H1 (cell line): ENCODE measurements around the gene GRK6. TPM values are rescaled to one million over a fixed set of nuclear protein-coding genes. Genes with fewer than 3 reads are reported as not detected.
A peak's percentile ranks its signal among the peaks of the same experiment; 100 is the strongest.

Experiments used
- CBX8 ChIP-seq: fragments of 300-800, 300-1000 bp; sonication (generic); IDR thresholded peaks from 2 replicates; pipeline ENCODE4 v1.7.1; 2016; ENCODE audit warnings: low read depth, low read length, borderline replicate concordance
- CHD7 ChIP-seq: fragments of 300-600 bp; sonication (generic); IDR thresholded peaks from 2 replicates; pipeline ENCODE4 v1.7.1; 2012; ENCODE audit warnings: low read length, moderate library complexity, mild to moderate bottlenecking, inconsistent platforms; ENCODE audit not compliant: insufficient replicate concordance
- HDAC2 ChIP-seq, 2 experiments: fragments of 300-600 bp in 1 of 2; sonication (generic) in 1 of 2; IDR thresholded peaks; 2 replicates each; pipeline ENCODE4 v1.6.1; 2011 to 2012; ENCODE audit warnings: low read depth in 2 of 2, low read length in 2 of 2, mild to moderate bottlenecking in 2 of 2, moderate library complexity in 2 of 2, borderline replicate concordance in 1 of 2, inconsistent platforms in 1 of 2
- MAFK ChIP-seq: IDR thresholded peaks from 2 replicates; pipeline ENCODE4 v1.6.1; 2012; ENCODE audit warnings: low read depth, mild to moderate bottlenecking, improper control_type of control experiment, low read length
- PHF8 ChIP-seq: fragments of 200-600 bp; sonication (generic); conservative IDR thresholded peaks from 2 replicates; pipeline ENCODE4 v1.7.1; 2012; ENCODE audit warnings: low read depth, mild to moderate bottlenecking, inconsistent platforms, low read length, moderate library complexity
- POLR2A ChIP-seq, 2 experiments: IDR thresholded peaks; 1 replicate in 1 of 2; 2 replicates in 1 of 2; pipeline ENCODE4 v1.6.1; 2011; ENCODE audit warnings: low read depth in 2 of 2, low read length in 2 of 2, mild to moderate bottlenecking in 2 of 2; ENCODE audit errors: control extremely low read depth in 1 of 2
- RAD21 ChIP-seq, 2 experiments: IDR thresholded peaks in 1 of 2; conservative IDR thresholded peaks in 1 of 2; 2 replicates each; pipeline ENCODE4 v1.6.1; 2011; ENCODE audit warnings: low read depth in 2 of 2, low read length in 2 of 2, improper control_type of control experiment in 1 of 2, inconsistent platforms in 1 of 2, mild to moderate bottlenecking in 1 of 2, moderate library complexity in 1 of 2
- RXRA ChIP-seq: IDR thresholded peaks from 2 replicates; pipeline ENCODE4 v1.6.1; 2011; ENCODE audit warnings: low read depth, mild to moderate bottlenecking, low read length, moderate library complexity; ENCODE audit not compliant: insufficient read depth
- TAF1 ChIP-seq: IDR thresholded peaks from 2 replicates; pipeline ENCODE4 v1.6.1; 2011; ENCODE audit warnings: mild to moderate bottlenecking, low read depth, low read length
- YY1 ChIP-seq: IDR thresholded peaks from 2 replicates; pipeline ENCODE4 v1.6.1; 2011; ENCODE audit warnings: low read depth, mild to moderate bottlenecking, low read length
- polyA plus RNA-seq, 7 experiments: library from polyadenylated mRNA; depleted of rRNA in 3 of 7; stranded (reverse) in 5 of 7; unstranded in 2 of 7; fragments of >200 nt in 5 of 7; fragments of 200-250 nt in 2 of 7; gene quantifications; 1 replicate in 5 of 7; 2 replicates in 1 of 7; 4 replicates in 1 of 7; pipeline versions ENCODE4 v1.2.1 to v1.2.3, GENCODE V29; 2011 to 2013; ENCODE audit warnings: missing spikeins in 2 of 7, mixed read lengths in 2 of 7
- total RNA-seq: library from RNA; stranded (reverse); fragmentation: NEBNext Ultra II Directional; extraction: Animal tissue kit (Norgen Biotek cat#: 25700); gene quantifications from 2 replicates; pipeline ENCODE4 v1.2.1, GENCODE V29; 2021

Gene GRK6
- total and polyA plus RNA-seq, 2 of the 8 experiments (the other 6 are each of a cell fraction or from before 2014, with no cell fraction given): 31.8 to 57.8 TPM

DNA sequence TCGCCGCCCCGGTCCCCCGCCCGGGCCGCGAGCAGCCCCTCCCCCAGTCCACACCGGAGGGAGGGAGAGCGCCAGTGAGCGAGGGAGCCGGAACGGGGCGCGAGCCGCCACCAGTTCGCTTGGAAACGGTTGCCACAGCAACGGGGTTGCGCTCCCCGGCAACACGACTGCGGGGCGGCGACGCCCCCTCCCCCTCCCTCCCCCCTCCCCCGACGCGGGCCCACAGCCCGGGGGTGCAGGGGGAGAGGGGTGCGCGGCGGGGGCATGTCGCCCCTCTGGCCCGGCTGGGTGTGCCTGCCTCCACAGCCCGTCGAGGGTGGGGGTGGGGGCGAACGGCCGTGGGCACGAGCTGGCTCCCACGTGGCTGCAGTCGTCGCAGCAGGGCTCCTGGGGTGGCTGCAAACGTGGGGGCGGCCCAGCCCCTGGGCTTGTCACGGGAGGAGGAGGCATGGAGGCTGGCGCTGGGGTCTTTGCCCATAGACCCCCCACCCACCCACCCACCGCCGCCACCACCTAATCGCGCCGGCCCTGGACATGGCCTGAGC is 20.7 kb downstream of the GRK6 start (continued):
- no peak for TF ChIP-seq CHD7
- TF ChIP-seq RXRA: no peak
- no peak for TF ChIP-seq CBX8
- no peak for TF ChIP-seq POLR2A (IDR thresholded peaks at IDR 0.05; ENCODE audit: control extremely low read depth in 1 of 2, low read depth in 2 of 2, low read length in 2 of 2)
- no peak for TF ChIP-seq TAF1
- TF ChIP-seq YY1: no peak
- no peak for TF ChIP-seq RAD21 (IDR thresholded peaks at IDR 0.05 in 1 of 2, conservative IDR thresholded peaks at IDR 0.05 in 1 of 2; ENCODE audit: low read depth in 2 of 2, low read length in 2 of 2)
- TF ChIP-seq MAFK: no peak
- no peak; the same call in 1 of the 2 replicates for TF ChIP-seq PHF8
- 0 out of 4 replicates have a peak, but pooled peaks of 1 of the 2 experiments have one; percentile 5 for TF ChIP-seq HDAC2 (IDR thresholded peaks at IDR 0.05; ENCODE audit: borderline replicate concordance in 1 of 2, low read depth in 2 of 2, low read length in 2 of 2)
